CD4-positive, CD25-positive, alpha-beta regulatory T cell (primary cell): ENCODE measurements around the gene TNFSF10. TPM values are rescaled to one million over a fixed set of nuclear protein-coding genes. Genes with fewer than 3 reads are reported as not detected.

Experiments used
- ATAC-seq, 2 donors: fragments of 150-1000 bp; cut with Tn5 transposase; one replicate each; pipeline ENCODE4 v1.10.0; 2021; ENCODE audit warnings: low read depth in 2 of 2, moderate number of reproducible peaks in 2 of 2, moderate library complexity in 1 of 2
- DNase-seq, 3 donors: peaks; one replicate each; pipeline versions ENCODE4 v3.0.0 to v3.0.0-alpha.2; 2012 to 2022; ENCODE audit warnings: mixed read lengths in 1 of 3
- H3K27ac ChIP-seq: one replicate; pipeline ENCODE4 v1.7.0; 2013; ENCODE audit warnings: mild to moderate bottlenecking, low read length; ENCODE audit not compliant: insufficient read depth, poor library complexity, severe bottlenecking
- H3K27me3 ChIP-seq: one replicate; pipeline ENCODE4 v1.7.0; 2013; ENCODE audit warnings: low read length; ENCODE audit not compliant: control insufficient read depth, insufficient read depth
- H3K36me3 ChIP-seq: one replicate; pipeline ENCODE4 v1.7.0; 2013; ENCODE audit warnings: mild to moderate bottlenecking, low read length, moderate library complexity; ENCODE audit not compliant: control insufficient read depth, insufficient read depth
- H3K4me1 ChIP-seq: 2 replicates; pipeline ENCODE4 v1.7.0; 2013; ENCODE audit warnings: mild to moderate bottlenecking, low read length; ENCODE audit not compliant: insufficient read depth, control insufficient read depth, poor library complexity, severe bottlenecking
- H3K4me3 ChIP-seq: one replicate; pipeline ENCODE4 v1.7.0; 2013; ENCODE audit warnings: low read depth, mild to moderate bottlenecking, low read length, moderate library complexity
- H3K9me3 ChIP-seq, 2 experiments: 1 replicate in 1 of 2; 2 replicates in 1 of 2; pipeline ENCODE4 v1.7.0; 2013; ENCODE audit warnings: low read length in 2 of 2, mild to moderate bottlenecking in 1 of 2, moderate library complexity in 1 of 2; ENCODE audit not compliant: control insufficient read depth in 2 of 2
- H3K27ac Mint-ChIP-seq, 3 donors: one replicate each; pipeline ENCODE4 v1.8.0; 2020 to 2022; ENCODE audit warnings: mild to moderate bottlenecking in 3 of 3, mixed read lengths in 3 of 3, moderate library complexity in 2 of 3
- H3K27me3 Mint-ChIP-seq: one replicate; pipeline ENCODE4 v1.8.0; 2022; ENCODE audit warnings: mild to moderate bottlenecking, mixed read lengths
- H3K36me3 Mint-ChIP-seq: one replicate; pipeline ENCODE4 v1.8.0; 2020; ENCODE audit warnings: mixed read lengths
- H3K4me1 Mint-ChIP-seq, 4 donors: one replicate each; pipeline ENCODE4 v1.8.0; 2020 to 2022; ENCODE audit warnings: mixed read lengths in 4 of 4, mild to moderate bottlenecking in 1 of 4
- H3K4me3 Mint-ChIP-seq, 4 donors: one replicate each; pipeline ENCODE4 v1.8.0; 2020 to 2022; ENCODE audit warnings: mild to moderate bottlenecking in 4 of 4, mixed read lengths in 4 of 4, moderate library complexity in 3 of 4
- H3K9me3 Mint-ChIP-seq, 7 donors: one replicate each; pipeline ENCODE4 v1.8.0; 2020 to 2022; ENCODE audit warnings: mixed read lengths in 7 of 7, mild to moderate bottlenecking in 3 of 7, moderate library complexity in 2 of 7
- polyA plus RNA-seq, 4 donors: library from polyadenylated mRNA; unstranded; fragments of 300-500 nt; fragmentation: Illumina TruSeq; gene quantifications; one replicate each; pipeline ENCODE4 v1.2.3, GENCODE V29; 2021
- total RNA-seq: library from RNA; stranded (reverse); gene quantifications from one replicate; pipeline ENCODE4 v1.2.3, GENCODE V29; 2022

TNFSF10 gene
- total and polyA plus RNA-seq, 5 donors from 2014 or later = 29.1 to 93.4 (median 58.0) TPM

DNA sequence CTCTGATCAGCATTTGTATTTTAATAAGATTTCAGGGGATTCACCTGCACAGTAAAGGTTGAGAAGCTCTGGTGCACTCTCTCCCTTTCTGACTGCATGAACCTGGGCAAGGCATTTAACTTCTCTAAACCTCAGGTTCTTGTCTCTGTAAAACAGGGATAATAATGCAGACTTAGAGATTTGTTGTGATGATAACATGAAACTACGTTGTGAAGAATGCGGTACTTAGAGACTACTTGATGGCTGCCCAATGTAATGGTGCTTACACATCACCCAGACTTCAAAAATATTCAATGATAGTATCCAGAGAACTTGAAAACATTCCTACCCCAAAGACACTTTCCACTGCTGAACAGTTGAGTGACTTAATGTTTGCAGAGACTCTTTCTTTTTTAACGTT lies 19.8 kb upstream of the TNFSF10 start:
- DNase-seq (no peak), ATAC-seq (no peak)
- Histone ChIP-seq H3K9me3 (no peaks in the 10 kb centered on the region), H3K4me3 (no peak overlapping the region), H3K4me1 (peaks cover 2% of the 10 kb centered on the region), H3K36me3 (no peaks in the 10 kb centered on the region), H3K27ac (no peak overlapping the region), H3K27me3 (no peaks in the 10 kb centered on the region)
- Mint-ChIP-seq H3K27ac (peak overlapping the region in 1 of 3 donors; percentile 17), H3K4me1 (peaks cover 8 to 25% (median 18%) of the 10 kb centered on the region in 4 donors), H3K36me3 (no peaks in the 10 kb centered on the region), H3K27me3 (no peaks in the 10 kb centered on the region), H3K4me3 (no peak overlapping the region), H3K9me3 (no peaks in the 10 kb centered on the region)

DNA sequence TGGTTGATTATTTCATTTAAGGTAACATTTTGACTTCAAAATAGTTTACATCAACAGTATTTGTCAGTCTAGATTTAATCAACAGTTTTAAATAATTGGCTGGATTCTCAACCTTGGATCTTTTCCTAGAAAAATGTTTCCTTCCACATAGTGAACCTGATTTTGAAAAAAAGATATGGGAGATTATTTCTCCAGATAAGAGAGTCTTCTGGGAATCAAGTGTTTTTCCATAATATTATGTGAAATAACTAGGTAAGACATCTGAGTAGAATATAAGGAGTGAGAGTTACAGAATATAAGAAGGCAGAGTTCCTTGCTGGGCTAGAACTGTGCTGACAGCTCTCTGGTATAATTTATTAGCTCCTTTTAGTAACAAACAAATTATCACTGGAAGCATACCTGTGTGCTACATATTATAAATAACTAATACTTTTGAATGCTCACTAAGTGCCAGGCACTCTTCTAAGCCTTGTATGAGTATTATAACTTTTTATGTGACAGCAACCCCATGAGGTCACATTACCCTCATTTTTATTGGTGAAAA lies 18.8 kb upstream of the TNFSF10 start:
- no peak overlapping the region for H3K27ac Mint-ChIP-seq
- no peaks in the 10 kb centered on the region for H3K36me3 ChIP-seq
- no peaks in the 10 kb centered on the region for H3K36me3 Mint-ChIP-seq
- H3K9me3 Mint-ChIP-seq = no peaks in the 10 kb centered on the region
- H3K4me3 ChIP-seq = no peak overlapping the region
- H3K9me3 ChIP-seq = no peaks in the 10 kb centered on the region
- H3K27me3 Mint-ChIP-seq = no peaks in the 10 kb centered on the region
- H3K4me3 Mint-ChIP-seq = no peak overlapping the region
- no peak for ATAC-seq
- peaks cover 16 to 35% (median 26%) of the 10 kb centered on the region in 4 donors for H3K4me1 Mint-ChIP-seq
- H3K27me3 ChIP-seq = no peaks in the 10 kb centered on the region
- no peak overlapping the region for H3K27ac ChIP-seq
- peaks cover 11% of the 10 kb centered on the region for H3K4me1 ChIP-seq
- no peak for DNase-seq

DNA sequence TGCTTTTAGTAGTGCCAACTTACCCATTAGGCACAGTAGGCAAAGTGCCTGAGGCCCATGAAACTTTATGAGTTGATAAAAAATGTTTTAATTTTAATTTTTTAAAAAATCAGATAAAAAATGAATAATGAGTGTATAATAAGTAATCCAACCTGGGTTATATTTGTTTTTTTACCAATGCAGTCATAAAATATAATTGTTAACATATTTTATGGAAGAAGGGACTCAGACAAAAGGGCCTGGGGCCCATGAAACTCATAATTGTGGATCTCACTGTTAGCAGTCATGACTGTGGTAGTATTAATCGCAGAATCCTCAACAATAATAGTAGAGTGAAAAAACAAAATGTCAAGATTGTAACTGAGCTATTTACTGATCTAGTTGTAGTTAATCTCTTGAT lies 16.8 kb upstream of the TNFSF10 start:
- peaks cover 19% of the 10 kb centered on the region for H3K4me1 ChIP-seq
- H3K27me3 ChIP-seq = no peaks in the 10 kb centered on the region
- Mint-ChIP-seq H3K4me1 (peaks cover 22 to 32% (median 27%) of the 10 kb centered on the region in 4 donors), H3K27me3 (no peaks in the 10 kb centered on the region), H3K4me3 (no peak overlapping the region), H3K27ac (no peak overlapping the region), H3K9me3 (no peaks in the 10 kb centered on the region), H3K36me3 (no peaks in the 10 kb centered on the region)
- no peak overlapping the region for H3K4me3 ChIP-seq
- no peak overlapping the region for H3K27ac ChIP-seq
- no peaks in the 10 kb centered on the region for H3K9me3 ChIP-seq
- no peaks in the 10 kb centered on the region for H3K36me3 ChIP-seq
- DNase-seq = no peak
- no peak for ATAC-seq

DNA sequence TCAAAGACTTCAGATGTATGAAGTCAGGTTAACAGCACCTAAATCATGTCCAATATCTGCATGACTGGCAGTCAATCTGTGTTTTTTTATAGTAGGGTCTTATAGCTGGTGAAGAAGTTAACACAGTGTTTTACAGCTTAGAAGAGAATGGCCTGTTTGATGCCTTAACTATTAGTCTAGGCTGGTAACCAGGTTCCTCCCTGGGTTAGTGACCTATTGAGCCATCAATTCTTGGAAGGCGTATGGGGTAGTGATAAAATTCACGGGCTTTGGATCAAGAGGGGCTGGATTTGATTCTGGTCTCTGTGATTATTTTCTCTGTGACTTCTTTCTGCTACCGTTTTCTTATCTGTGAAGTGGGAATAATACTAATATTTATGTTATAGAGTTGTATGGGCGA lies 16.0 kb upstream of the TNFSF10 start:
- Histone ChIP-seq H3K27me3 (no peaks in the 10 kb centered on the region), H3K4me1 (peaks cover 19% of the 10 kb centered on the region), H3K27ac (no peak overlapping the region), H3K4me3 (no peak overlapping the region), H3K36me3 (no peaks in the 10 kb centered on the region), H3K9me3 (no peaks in the 10 kb centered on the region)
- Mint-ChIP-seq H3K9me3 (no peaks in the 10 kb centered on the region), H3K4me3 (no peak overlapping the region), H3K27ac (peak overlapping the region in 2 of 3 donors; percentile 72 to 84), H3K36me3 (no peaks in the 10 kb centered on the region), H3K4me1 (peaks cover 22 to 30% (median 27%) of the 10 kb centered on the region in 4 donors), H3K27me3 (no peaks in the 10 kb centered on the region)
- ATAC-seq = no peak
- no peak for DNase-seq

DNA sequence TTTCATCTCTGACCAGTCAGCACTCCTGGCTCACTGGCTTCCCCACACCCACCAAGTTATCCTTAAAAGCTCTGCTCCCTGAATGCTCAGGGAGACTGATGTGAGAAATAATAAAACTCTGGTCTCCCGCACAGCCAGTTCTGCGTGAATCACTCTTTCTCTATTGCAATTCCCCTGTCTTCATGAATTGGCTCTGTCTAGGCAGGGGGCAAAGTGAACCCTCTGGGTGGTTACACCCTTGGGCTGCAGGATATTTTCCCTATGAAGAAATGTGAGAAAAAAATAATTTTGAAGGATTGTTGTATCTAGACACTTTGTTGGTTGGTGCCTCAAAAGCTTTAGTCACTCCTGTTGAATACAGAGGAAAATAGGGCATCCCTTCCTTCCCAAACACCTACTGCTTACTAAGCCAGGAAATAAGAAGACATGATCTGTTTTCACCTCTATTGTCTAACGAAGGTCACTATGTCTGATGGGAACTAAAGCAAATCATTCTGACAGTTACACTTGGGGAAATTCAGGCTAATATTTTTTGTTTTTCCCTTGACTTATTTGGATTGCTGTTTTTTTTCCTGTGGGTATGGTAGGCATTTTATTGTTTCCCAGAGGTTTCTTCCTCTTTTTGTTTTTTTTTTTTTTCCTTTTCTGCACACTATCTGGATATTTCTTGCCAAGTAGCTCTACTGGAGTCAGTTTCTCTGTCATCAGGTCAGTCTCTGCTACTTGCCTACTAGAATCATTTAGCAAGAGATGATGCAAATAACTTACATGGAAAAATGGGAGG lies 15.3 kb upstream of the TNFSF10 start:
- no peaks in the 10 kb centered on the region for H3K9me3 Mint-ChIP-seq
- Histone ChIP-seq H3K4me3 (no peak overlapping the region), H3K4me1 (peaks cover 19% of the 10 kb centered on the region), H3K27me3 (no peaks in the 10 kb centered on the region), H3K27ac (no peak overlapping the region), H3K36me3 (no peaks in the 10 kb centered on the region), H3K9me3 (no peaks in the 10 kb centered on the region)
- ATAC-seq (no peak), DNase-seq (no peak)
- H3K4me3 Mint-ChIP-seq = no peak overlapping the region
- H3K27me3 Mint-ChIP-seq = no peaks in the 10 kb centered on the region
- peak overlapping the region; percentile 9 to 72 (median 26) for H3K27ac Mint-ChIP-seq
- H3K4me1 Mint-ChIP-seq = peaks cover 20 to 30% (median 25%) of the 10 kb centered on the region in 4 donors
- no peaks in the 10 kb centered on the region for H3K36me3 Mint-ChIP-seq

DNA sequence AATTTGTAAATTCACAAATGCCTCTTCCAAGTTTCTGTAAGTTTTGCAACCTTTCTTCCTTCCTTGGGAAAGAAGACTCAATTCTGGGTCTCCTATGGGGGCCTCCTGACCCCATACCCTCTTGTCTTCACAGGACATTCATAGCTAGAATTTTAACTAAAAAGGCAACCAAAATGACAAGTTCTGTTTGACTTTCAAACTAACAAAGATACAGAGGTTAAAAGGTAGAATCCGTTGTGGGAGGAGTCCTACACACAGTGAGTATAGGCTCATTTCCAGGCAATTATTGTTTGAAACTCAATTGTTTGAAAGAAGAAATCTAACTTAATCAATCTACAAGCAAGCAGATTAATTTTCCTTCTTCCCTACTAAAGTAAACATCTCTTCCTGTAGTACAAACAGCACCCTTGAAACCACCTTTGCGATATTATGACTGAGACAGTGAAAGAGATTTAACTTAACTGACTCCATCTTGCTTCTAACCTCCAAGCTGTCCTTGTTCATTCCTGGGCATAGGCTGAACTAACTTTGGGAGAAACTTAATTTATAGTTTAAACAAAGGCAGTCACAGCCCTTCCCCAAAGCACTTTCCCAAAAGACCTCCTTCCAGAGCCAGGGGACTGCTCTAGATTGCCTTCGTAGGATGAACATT lies 14.4 kb upstream of the TNFSF10 start:
- Mint-ChIP-seq H3K4me1 (peaks cover 20 to 30% (median 25%) of the 10 kb centered on the region in 4 donors), H3K4me3 (peak overlapping the region in 2 of 4 donors; percentile 2 to 10), H3K9me3 (no peaks in the 10 kb centered on the region), H3K27me3 (no peaks in the 10 kb centered on the region), H3K27ac (peak overlapping the region; percentile 72 to 77 (median 74)), H3K36me3 (no peaks in the 10 kb centered on the region)
- ATAC-seq (no peak), DNase-seq (no peak)
- no peaks in the 10 kb centered on the region for H3K27me3 ChIP-seq
- H3K27ac ChIP-seq = no peak overlapping the region
- H3K9me3 ChIP-seq = no peaks in the 10 kb centered on the region
- peaks cover 19% of the 10 kb centered on the region for H3K4me1 ChIP-seq
- H3K4me3 ChIP-seq = peak overlapping the region; percentile 52
- H3K36me3 ChIP-seq = no peaks in the 10 kb centered on the region

DNA sequence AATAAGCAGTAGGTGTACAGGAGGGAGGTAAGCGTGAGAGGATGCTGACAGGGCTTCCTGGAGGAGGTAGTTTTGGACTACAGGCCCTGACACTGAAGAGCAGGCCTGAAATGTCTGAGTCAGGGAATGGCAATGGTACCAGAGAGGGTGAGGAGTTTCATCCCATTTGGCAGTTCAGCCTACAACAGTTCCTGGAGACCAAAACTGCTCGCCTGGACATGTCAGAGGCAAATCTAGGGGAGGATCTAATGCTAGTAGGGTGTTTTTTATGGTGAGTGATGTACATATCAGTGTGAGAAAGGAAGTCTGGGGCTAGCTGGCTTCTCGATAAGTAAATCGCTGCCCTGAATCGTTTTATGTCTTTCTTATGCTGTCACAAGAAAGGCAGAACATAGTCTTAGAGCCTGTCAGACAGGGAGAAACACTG lies 13.8 kb upstream of the TNFSF10 start:
- H3K27ac ChIP-seq = no peak overlapping the region

More for the DNA sequence above, 13.8 kb upstream of the TNFSF10 start:
- Mint-ChIP-seq H3K36me3 (no peaks in the 10 kb centered on the region), H3K9me3 (no peaks in the 10 kb centered on the region), H3K4me1 (peaks cover 20 to 30% (median 25%) of the 10 kb centered on the region in 4 donors), H3K27me3 (no peaks in the 10 kb centered on the region), H3K4me3 (peak overlapping the region in 3 of 4 donors; percentile 2 to 15 (median 10)), H3K27ac (peak overlapping the region; percentile 70 to 77 (median 72))
- H3K4me3 ChIP-seq = peak overlapping the region; percentile 52
- peak; percentile 64 to 71 for ATAC-seq
- DNase-seq = peak in 1 of 3 donors; percentile 54
- peaks cover 19% of the 10 kb centered on the region for H3K4me1 ChIP-seq
- H3K36me3 ChIP-seq = no peaks in the 10 kb centered on the region
- H3K9me3 ChIP-seq = no peaks in the 10 kb centered on the region
- H3K27me3 ChIP-seq = no peaks in the 10 kb centered on the region
